Upper lobe of right lung (tissue), 1 donor: ENCODE data around the gene PPARD. TPM values are rescaled to one million over a fixed set of nuclear protein-coding genes. Genes with fewer than 3 reads are reported as not detected.
A peak's percentile ranks its signal among the peaks of the same experiment; 100 is the strongest.

Experiments
- ATAC-seq: fragments of 200-7000 bp; cut with Tn5 transposase; one replicate; pipeline ENCODE4 v1.9.1; 2020; ENCODE audit warnings: mild to moderate bottlenecking, moderate library complexity
- DNase-seq: peaks from one replicate; pipeline ENCODE4 v3.0.0-alpha.2; 2020
- H3K27ac ChIP-seq: fragments of 200-600 bp; one replicate; pipeline ENCODE4 v1.8.0; 2022
- H3K27me3 ChIP-seq: fragments of 200-600 bp; one replicate; pipeline ENCODE4 v1.8.0; 2022; ENCODE audit warnings: mild to moderate bottlenecking
- H3K36me3 ChIP-seq: fragments of 200-600 bp; one replicate; pipeline ENCODE4 v1.8.0; 2022
- H3K4me1 ChIP-seq: fragments of 200-600 bp; one replicate; pipeline ENCODE4 v1.8.0; 2022
- H3K4me3 ChIP-seq: fragments of 200-600 bp; one replicate; pipeline ENCODE4 v1.8.0; 2022; ENCODE audit warnings: mild to moderate bottlenecking
- H3K9me3 ChIP-seq: fragments of 200-600 bp; one replicate; pipeline ENCODE4 v1.8.0; 2022
- intact Hi-C: fragments of 100-400 bp; cut with DNase I; formaldehyde crosslinking; loops from one replicate; pipeline ENCODE4 v1.11.0; 2022
- total RNA-seq: library from RNA; stranded (reverse); fragmentation: NEBNext Ultra II Directional; extraction: Animal tissue kit (Norgen Biotek cat#: 25700); gene quantifications from one replicate; pipeline ENCODE4 v1.2.1, GENCODE V29; 2021
- TF ChIP-seq, protein P1 (sequence below): fragments of 200-600 bp; IDR thresholded peaks from one replicate; pipeline ENCODE4 v1.8.0; 2022; ENCODE audit warnings: antibody characterized with exemption
- donor health status: DM: no; HTN: yes; CAD: no; lungs with severe emphysema.

The PPARD gene
- total RNA-seq, 1 donor from 2014 or later, result 31.6 TPM

DNA sequence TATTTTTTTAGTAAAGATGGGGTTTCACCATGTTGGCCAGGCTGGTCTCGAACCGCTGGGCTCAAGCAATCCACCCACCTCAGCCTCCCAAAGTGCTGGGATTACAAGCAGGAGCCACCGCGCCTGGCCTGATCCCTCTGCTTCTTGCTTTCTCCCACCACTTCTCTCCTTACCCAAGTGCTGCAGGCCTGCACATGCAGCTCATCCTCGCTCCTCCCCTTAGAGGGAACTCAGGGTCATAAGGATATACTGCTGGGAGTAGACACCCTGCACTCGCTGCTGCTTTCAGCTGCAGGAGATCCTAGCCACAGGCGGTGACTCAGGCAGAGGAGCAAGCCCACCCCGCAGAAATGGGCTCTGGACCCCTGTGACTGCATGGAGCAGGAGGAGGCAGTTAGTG is 69.7 kb downstream of the PPARD start:
- Histone ChIP-seq H3K27me3 (no peaks in the 10 kb centered on the region), H3K4me3 (no peak overlapping the region), H3K27ac (no peak overlapping the region), H3K9me3 (no peaks in the 10 kb centered on the region), H3K4me1 (peaks cover 6% of the 10 kb centered on the region), H3K36me3 (peaks cover 32% of the 10 kb centered on the region)
- TF ChIP-seq, protein P1, sequence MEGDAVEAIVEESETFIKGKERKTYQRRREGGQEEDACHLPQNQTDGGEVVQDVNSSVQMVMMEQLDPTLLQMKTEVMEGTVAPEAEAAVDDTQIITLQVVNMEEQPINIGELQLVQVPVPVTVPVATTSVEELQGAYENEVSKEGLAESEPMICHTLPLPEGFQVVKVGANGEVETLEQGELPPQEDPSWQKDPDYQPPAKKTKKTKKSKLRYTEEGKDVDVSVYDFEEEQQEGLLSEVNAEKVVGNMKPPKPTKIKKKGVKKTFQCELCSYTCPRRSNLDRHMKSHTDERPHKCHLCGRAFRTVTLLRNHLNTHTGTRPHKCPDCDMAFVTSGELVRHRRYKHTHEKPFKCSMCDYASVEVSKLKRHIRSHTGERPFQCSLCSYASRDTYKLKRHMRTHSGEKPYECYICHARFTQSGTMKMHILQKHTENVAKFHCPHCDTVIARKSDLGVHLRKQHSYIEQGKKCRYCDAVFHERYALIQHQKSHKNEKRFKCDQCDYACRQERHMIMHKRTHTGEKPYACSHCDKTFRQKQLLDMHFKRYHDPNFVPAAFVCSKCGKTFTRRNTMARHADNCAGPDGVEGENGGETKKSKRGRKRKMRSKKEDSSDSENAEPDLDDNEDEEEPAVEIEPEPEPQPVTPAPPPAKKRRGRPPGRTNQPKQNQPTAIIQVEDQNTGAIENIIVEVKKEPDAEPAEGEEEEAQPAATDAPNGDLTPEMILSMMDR, result no peak
- DNase-seq, result no peak
- intact Hi-C loops, result no loop called here
- no peak for ATAC-seq

DNA sequence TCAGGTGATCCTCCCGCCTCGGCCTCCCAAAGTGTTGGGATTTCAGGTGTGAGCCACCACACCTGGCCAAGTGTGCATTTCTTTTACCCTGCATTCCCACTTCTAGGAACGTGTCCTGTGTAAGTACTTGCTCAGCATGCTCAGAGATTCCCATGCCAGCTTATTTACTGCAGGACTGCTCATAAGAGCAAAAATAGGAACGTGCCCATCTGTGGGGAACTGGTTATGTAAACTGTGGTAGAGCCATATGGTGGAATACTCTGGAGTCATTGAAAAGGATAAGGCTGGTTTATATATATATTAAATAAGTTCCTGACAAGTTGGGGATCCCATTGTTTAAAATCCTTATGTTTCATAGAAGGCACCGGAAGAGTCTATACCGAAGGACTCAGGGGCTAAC is 71.6 kb downstream of the PPARD start:
- no peak overlapping the region for H3K27ac ChIP-seq
- H3K9me3 ChIP-seq, result no peaks in the 10 kb centered on the region
- no peak for DNase-seq
- no peak overlapping the region for H3K4me3 ChIP-seq
- H3K27me3 ChIP-seq, result no peaks in the 10 kb centered on the region
- H3K36me3 ChIP-seq, result peaks cover 38% of the 10 kb centered on the region
- no peak for ATAC-seq
- intact Hi-C loops, result no loop called here
- peaks cover 8% of the 10 kb centered on the region for H3K4me1 ChIP-seq
- TF ChIP-seq, protein P1, result no peak

DNA sequence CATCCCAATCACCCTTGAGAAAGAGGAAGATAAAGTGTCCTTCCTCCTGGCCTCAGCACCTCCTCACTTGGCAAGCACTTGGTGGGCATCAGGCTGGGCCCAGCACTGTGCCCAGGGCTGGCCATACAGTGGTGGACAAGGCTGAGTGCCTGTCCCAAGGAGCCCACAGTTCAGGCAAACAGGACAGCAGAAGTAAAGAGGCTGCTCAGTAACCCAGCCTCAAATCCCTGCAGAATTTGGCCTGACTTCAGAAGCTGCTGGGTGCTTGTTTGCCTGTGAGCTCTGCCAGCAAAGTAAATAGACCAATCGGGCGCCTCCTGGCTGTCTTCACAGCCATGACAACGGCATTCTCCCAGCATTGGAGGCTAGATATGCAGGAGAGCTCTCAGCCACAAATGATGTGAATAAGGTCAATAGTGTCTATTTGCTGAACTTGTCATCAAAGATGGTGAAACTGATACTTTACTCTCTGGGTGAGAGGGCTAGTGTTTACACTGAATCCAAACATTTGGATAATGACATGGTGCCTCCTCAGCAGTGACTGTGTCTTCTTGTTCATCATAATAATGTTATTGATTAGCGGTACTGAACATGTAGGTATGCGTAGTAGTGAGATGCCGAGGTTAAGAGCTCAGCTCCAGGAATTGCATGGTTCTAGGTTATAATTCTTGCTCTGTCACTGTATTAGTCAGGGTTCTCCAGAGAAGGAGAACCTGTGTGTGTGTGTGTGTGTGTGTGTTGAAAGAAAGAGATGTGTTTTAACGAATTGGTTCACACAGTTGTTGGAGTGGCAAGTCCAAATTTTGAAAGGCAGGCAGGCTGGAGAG is 72.9 kb downstream of the PPARD start:
- Histone ChIP-seq H3K27ac (no peak overlapping the region), H3K9me3 (no peaks in the 10 kb centered on the region), H3K27me3 (no peaks in the 10 kb centered on the region), H3K4me1 (peaks cover 13% of the 10 kb centered on the region), H3K4me3 (no peak overlapping the region), H3K36me3 (peaks cover 43% of the 10 kb centered on the region)
- DNase-seq, result peak; percentile 77
- TF ChIP-seq, protein P1, result peak; percentile 57
- peak; percentile 84 for ATAC-seq
- intact Hi-C loops, result no loop called here

DNA sequence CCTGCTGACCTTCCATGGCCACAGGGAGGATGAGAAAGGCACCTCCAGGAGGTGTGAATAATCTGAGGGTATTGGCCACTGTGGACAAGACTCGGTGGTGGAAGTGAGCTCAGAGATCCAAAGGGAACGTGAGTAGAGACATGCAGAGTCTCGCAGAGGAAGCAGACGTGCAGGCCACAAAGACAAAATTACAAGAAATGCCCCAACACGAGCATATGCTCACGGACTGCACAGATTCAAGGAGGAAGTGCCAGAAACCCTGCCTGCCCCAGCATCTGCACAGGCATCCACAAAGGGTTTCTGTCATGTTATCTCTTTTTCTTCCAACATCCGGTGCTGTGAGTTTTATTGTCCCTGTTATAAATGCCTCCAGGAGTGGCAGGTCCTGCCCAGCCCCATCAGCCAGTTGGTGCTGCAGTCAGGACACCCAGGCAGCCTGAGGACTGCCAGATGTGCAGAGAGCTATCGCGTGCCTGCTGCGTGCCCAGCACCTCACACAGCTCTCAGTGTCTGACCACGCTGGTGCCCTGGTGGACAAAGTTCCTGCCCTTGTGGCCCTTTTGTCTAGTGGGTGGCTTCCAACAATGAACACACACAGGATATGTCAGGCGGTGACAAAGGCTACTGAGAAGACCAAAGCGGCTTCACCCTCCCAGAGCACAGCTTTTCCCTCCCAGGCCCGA is 75.8 kb downstream of the PPARD start:
- TF ChIP-seq, protein P1, result no peak
- ATAC-seq, result peak; percentile 30

DNA sequence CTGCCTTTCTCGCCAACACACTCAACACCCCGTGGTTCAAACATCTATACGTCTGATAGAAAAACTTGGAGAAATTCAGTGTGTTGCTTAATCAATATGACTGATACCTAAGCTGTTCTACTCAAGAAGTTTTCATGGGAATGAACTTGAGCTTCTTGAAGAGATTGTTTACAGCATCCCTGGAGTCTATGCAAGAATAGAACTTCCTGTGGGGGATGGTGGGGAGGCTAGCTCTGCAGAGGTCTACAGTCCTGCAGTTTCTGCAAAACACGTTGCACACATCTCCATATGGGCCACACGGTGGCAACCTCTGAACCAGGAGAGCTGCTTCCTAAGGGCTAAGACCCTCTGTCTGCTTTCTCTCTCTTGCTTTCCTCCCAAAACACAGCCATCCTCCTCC is 77.1 kb downstream of the PPARD start:
- Histone ChIP-seq H3K4me3 (no peak overlapping the region), H3K36me3 (peaks cover 41% of the 10 kb centered on the region), H3K27me3 (no peaks in the 10 kb centered on the region), H3K9me3 (no peaks in the 10 kb centered on the region), H3K4me1 (peaks cover 13% of the 10 kb centered on the region), H3K27ac (no peak overlapping the region)
- DNase-seq (no peak), ATAC-seq (no peak)
- TF ChIP-seq, protein P1, result no peak
- intact Hi-C loops, result no loop called here

More for the DNA sequence above, 75.8 kb downstream of the PPARD start:
- Histone ChIP-seq H3K36me3 (peaks cover 31% of the 10 kb centered on the region), H3K4me1 (peaks cover 13% of the 10 kb centered on the region), H3K27me3 (no peaks in the 10 kb centered on the region), H3K27ac (peak overlapping the region; percentile 6), H3K4me3 (no peak overlapping the region), H3K9me3 (no peaks in the 10 kb centered on the region)
- intact Hi-C loops, result no loop called here
- DNase-seq, result no peak
